Calu3 (cell line): Measurements from ENCODE around the gene UGT1A9. TPM values are rescaled to one million over a fixed set of nuclear protein-coding genes. Genes with fewer than 3 reads are reported as not detected.

Experiments
- BruUV-seq: library from RNA; stranded (reverse); fragments of 400-500 nt; replicated peaks from 2 replicates; lab custom pipeline; 2021; lab: Mats Ljungman, UMichigan
- CTCF ChIA-PET: fragments of 300-600 bp; sonication (Branson Sonifier 250); formaldehyde crosslinking; loops from one replicate; lab custom pipeline; 2022; ENCODE audit warnings: antibody characterized with exemption; lab: Charles Lee
- DNase-seq: peaks from one replicate; pipeline ENCODE4 v3.0.0; 2022
- H3K27ac Mint-ChIP-seq: one replicate; pipeline ENCODE4 v1.8.0; 2022; ENCODE audit warnings: mixed read lengths; ENCODE audit not compliant: unreplicated experiment
- H3K27me3 Mint-ChIP-seq: one replicate; pipeline ENCODE4 v1.8.0; 2022; ENCODE audit warnings: mixed read lengths; ENCODE audit not compliant: unreplicated experiment
- H3K36me3 Mint-ChIP-seq: one replicate; pipeline ENCODE4 v1.8.0; 2022; ENCODE audit warnings: mild to moderate bottlenecking, moderate library complexity, mixed read lengths; ENCODE audit not compliant: insufficient read depth, unreplicated experiment
- H3K4me1 Mint-ChIP-seq: one replicate; pipeline ENCODE4 v1.8.0; 2022; ENCODE audit warnings: mild to moderate bottlenecking, low read depth, mixed read lengths; ENCODE audit not compliant: unreplicated experiment
- H3K4me3 Mint-ChIP-seq: one replicate; pipeline ENCODE4 v1.8.0; 2022; ENCODE audit warnings: mild to moderate bottlenecking, low read depth, moderate library complexity, mixed read lengths; ENCODE audit not compliant: unreplicated experiment
- H3K9me3 Mint-ChIP-seq: one replicate; pipeline ENCODE4 v1.8.0; 2022; ENCODE audit warnings: low read depth, mixed read lengths; ENCODE audit not compliant: unreplicated experiment
- CTCF ChIP-seq: fragments of 200-600 bp; IDR thresholded peaks from one replicate; pipeline ENCODE4 v1.8.0; 2022; ENCODE audit warnings: antibody characterized with exemption; ENCODE audit not compliant: unreplicated experiment
- intact Hi-C: fragments of 100-400 bp; cut with micrococcal nuclease; formaldehyde crosslinking; loops from one replicate; pipeline ENCODE4 v1.10.0; 2022; ENCODE audit not compliant: unreplicated experiment
- total RNA-seq: library from RNA; stranded (reverse); gene quantifications from 2 replicates; pipeline ENCODE4 v1.2.3, GENCODE V29; 2022

Gene UGT1A9
- total RNA-seq, 1 experiment from 2014 or later, result 4.3 TPM

- H3K4me1 Mint-ChIP-seq, result no peaks in the 10 kb centered on the region
- peaks cover 5% of the 10 kb centered on the region for H3K36me3 Mint-ChIP-seq
- BruUV-seq, result no TSS peak
- peaks cover 24% of the 10 kb centered on the region for H3K27me3 Mint-ChIP-seq
- intact Hi-C loops, result no loop called here
- DNase-seq, result no peak
- CTCF ChIA-PET, result no interaction called here
- no peak for TF ChIP-seq CTCF
- no peak overlapping the region for H3K27ac Mint-ChIP-seq
- no peaks in the 10 kb centered on the region for H3K9me3 Mint-ChIP-seq
- no peak overlapping the region for H3K4me3 Mint-ChIP-seq
Observed at GRCh38 chr2:233816334-233816733, 144.6 kb downstream of the UGT1A9 start.

GRCh38 chr2:233816771-233817170 lies 145.1 kb downstream of the UGT1A9 start:
- Mint-ChIP-seq H3K36me3 (peaks cover 5% of the 10 kb centered on the region), H3K27ac (no peak overlapping the region), H3K4me3 (no peak overlapping the region), H3K9me3 (no peaks in the 10 kb centered on the region), H3K27me3 (peaks cover 29% of the 10 kb centered on the region), H3K4me1 (no peaks in the 10 kb centered on the region)
- BruUV-seq, result no TSS peak
- TF ChIP-seq CTCF, result no peak
- no peak for DNase-seq
- intact Hi-C loops, result no loop called here
- CTCF ChIA-PET, result no interaction called here

DNA sequence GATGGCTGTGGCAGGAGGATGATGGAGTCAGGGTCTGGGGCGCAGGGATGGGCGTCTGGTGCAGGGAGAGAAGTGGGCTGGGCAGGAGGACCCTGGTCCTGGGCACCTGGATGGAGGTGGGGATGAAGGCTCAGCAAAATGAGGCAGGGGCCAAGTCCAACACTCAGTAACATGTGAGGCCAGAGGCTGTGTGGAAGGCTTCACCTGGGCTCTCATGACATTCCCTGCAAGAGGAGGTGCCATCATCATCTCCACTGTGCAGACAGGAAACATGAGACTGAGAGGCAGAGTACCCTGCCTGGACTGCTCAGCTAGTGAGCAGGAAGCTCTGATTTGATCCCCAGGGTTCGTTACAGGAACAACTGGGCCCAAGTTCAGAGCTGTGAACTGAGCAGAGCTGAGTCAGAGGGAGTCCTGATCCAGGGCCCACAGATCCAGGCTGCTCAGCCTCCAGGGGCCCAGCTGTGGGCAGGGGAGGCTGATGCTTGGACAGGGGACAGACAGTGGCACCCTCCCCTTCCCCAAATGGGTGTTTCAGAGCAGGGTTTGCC lies 145.7 kb downstream of the UGT1A9 start:
- Mint-ChIP-seq H3K9me3 (no peaks in the 10 kb centered on the region), H3K36me3 (peaks cover 5% of the 10 kb centered on the region), H3K4me1 (no peaks in the 10 kb centered on the region), H3K27ac (no peak overlapping the region), H3K4me3 (no peak overlapping the region), H3K27me3 (peaks cover 24% of the 10 kb centered on the region)
- intact Hi-C loops, result no loop called here
- CTCF ChIA-PET, result no interaction called here
- TF ChIP-seq CTCF, result no peak
- BruUV-seq, result no TSS peak
- no peak for DNase-seq

GRCh38 chr2:233817995-233818638 lies 146.4 kb downstream of the UGT1A9 start:
- no peak for TF ChIP-seq CTCF
- no peak for DNase-seq
- H3K27me3 Mint-ChIP-seq, result peaks cover 20% of the 10 kb centered on the region
- peaks cover 5% of the 10 kb centered on the region for H3K36me3 Mint-ChIP-seq
- intact Hi-C loops, result no loop called here
- H3K4me1 Mint-ChIP-seq, result no peaks in the 10 kb centered on the region
- CTCF ChIA-PET, result no interaction called here
- H3K9me3 Mint-ChIP-seq, result no peaks in the 10 kb centered on the region
- no TSS peak for BruUV-seq
- no peak overlapping the region for H3K4me3 Mint-ChIP-seq
- H3K27ac Mint-ChIP-seq, result no peak overlapping the region
